ENCODE results near the gene RGS6. TPM values are rescaled to one million over a fixed set of nuclear protein-coding genes. Genes with fewer than 3 reads are reported as not detected.

RGS6 gene
- total RNA-seq, 4 donors from 2014 or later, result 7.6 to 25.3 (median 17.2) TPM

- Histone ChIP-seq H3K27ac (no peak overlapping the region), H3K4me3 (replicated peaks in 1 of 3) (no peak overlapping the region), H3K4me1 (no peaks in the 10 kb centered on the region), H3K27me3 (no peaks in the 10 kb centered on the region), H3K36me3 (no peaks in the 10 kb centered on the region), H3K9me3 (no peaks in the 10 kb centered on the region)
- 80% methylated on average over 1 of the region's 1 CpG for WGBS, 2 donors
- intact Hi-C loops (cut with DNase I), result no loop called here
- no peak for TF ChIP-seq CTCF (IDR thresholded peaks at IDR 0.05)
- TF ChIP-seq POLR2A (IDR thresholded peaks at IDR 0.05), result no peak
- DNase-seq, result no peak
Observed at GRCh38 chr14:72217135-72217534, 284.9 kb downstream of the RGS6 start.

GRCh38 chr14:72222046-72222445, 289.8 kb downstream of the RGS6 start:
- WGBS, 2 donors, result 88 to 92% methylated on average over 1 of the region's 1 CpG
- no peak overlapping the region for H3K27ac ChIP-seq
- no peak overlapping the region for H3K4me3 ChIP-seq (replicated peaks in 1 of 3)
- TF ChIP-seq POLR2A (IDR thresholded peaks at IDR 0.05) (no peak), CTCF (IDR thresholded peaks at IDR 0.05) (no peak)
- intact Hi-C loops (cut with DNase I), result no loop called here
- no peaks in the 10 kb centered on the region for H3K36me3 ChIP-seq
- H3K27me3 ChIP-seq, result no peaks in the 10 kb centered on the region
- no peaks in the 10 kb centered on the region for H3K9me3 ChIP-seq
- H3K4me1 ChIP-seq, result no peaks in the 10 kb centered on the region
- DNase-seq, result no peak

GRCh38 chr14:72236629-72237028, 304.4 kb downstream of the RGS6 start:
- TF ChIP-seq CTCF (IDR thresholded peaks at IDR 0.05), result no peak
- TF ChIP-seq POLR2A (IDR thresholded peaks at IDR 0.05), result no peak
- Histone ChIP-seq H3K4me1 (no peaks in the 10 kb centered on the region), H3K36me3 (no peaks in the 10 kb centered on the region), H3K27me3 (no peaks in the 10 kb centered on the region), H3K4me3 (replicated peaks in 1 of 3) (no peak overlapping the region), H3K9me3 (no peaks in the 10 kb centered on the region), H3K27ac (no peak overlapping the region)
- DNase-seq, result no peak
- intact Hi-C loops (cut with DNase I), result no loop called here
- WGBS, 2 donors, result 84 to 88% methylated on average over 22 of the region's 22 CpGs

- no peaks in the 10 kb centered on the region for H3K36me3 ChIP-seq
- H3K27ac ChIP-seq, result no peak overlapping the region
- intact Hi-C loops (cut with DNase I), result no loop called here
- no peak for DNase-seq
- no peaks in the 10 kb centered on the region for H3K27me3 ChIP-seq
- no peaks in the 10 kb centered on the region for H3K4me1 ChIP-seq
- TF ChIP-seq POLR2A (IDR thresholded peaks at IDR 0.05) (no peak), CTCF (IDR thresholded peaks at IDR 0.05) (no peak)
- H3K9me3 ChIP-seq, result no peaks in the 10 kb centered on the region
- 79 to 85% methylated on average over 13 to 14 of the region's 14 CpGs for WGBS, 2 donors
- H3K4me3 ChIP-seq (replicated peaks in 1 of 3), result no peak overlapping the region
Observed at GRCh38 chr14:72237722-72238666, 305.8 kb downstream of the RGS6 start.

Measured in thyroid gland (tissue), 4 donors.